ENCODE data around the gene PTPRM.

GRCh38 chr18:7918701-7919100 is 351.6 kb downstream of the PTPRM start:
- no peak for TF ChIP-seq CTCF (conservative IDR thresholded peaks at IDR 0.05; ENCODE audit: low read depth, low read length)
- no peak for TF ChIP-seq EZH2 (IDR thresholded peaks at IDR 0.05; ENCODE audit: borderline replicate concordance, low read depth, low read length, poor library complexity, severe bottlenecking)
